HG03196 (cell line): ENCODE data around the gene PPFIA1.
"Not testable (repeated sequence)": the region's sequence is repeated elsewhere in the genome, so short reads cannot be mapped to it uniquely, and the experiment has no call there.

ENCODE experiments used
- ATAC-seq: cut with Tn5 transposase; IDR thresholded peaks from one replicate; pipeline ENCODE4 v1.9.1; 2021; ENCODE audit not compliant: unreplicated experiment

Gene PPFIA1

DNA sequence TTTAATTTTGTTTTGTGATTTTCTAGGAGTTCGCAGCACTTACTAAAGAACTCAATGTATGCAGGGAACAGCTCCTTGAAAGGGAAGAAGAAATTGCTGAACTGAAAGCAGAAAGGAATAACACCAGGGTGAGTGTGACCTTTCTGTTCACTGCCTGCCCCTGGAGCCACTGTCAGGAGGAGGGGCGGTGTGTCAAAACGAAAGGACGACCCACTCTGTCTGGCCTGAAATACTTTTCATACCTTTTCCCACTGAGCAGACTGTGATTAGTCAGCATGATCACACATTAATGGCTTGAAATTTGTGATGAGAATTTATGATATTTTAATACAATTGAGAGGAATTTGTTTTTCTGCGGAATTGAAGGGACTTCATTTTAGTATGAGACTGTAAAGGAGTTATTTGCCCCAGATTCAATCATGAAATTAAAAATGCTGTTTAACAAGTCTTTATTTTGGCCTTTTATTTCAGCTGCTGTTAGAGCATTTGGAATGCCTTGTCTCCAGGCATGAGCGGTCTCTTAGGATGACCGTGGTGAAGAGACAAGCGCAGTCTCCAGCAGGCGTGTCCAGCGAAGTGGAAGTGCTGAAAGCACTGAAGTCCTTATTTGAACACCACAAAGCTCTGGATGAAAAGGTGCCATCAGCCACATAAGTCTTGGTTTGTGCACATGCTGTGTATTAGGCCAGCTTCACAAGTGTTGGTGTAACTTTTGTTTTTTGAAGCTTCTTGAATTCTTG, 54.1 kb downstream of the PPFIA1 start:
- ATAC-seq, result no peak

DNA sequence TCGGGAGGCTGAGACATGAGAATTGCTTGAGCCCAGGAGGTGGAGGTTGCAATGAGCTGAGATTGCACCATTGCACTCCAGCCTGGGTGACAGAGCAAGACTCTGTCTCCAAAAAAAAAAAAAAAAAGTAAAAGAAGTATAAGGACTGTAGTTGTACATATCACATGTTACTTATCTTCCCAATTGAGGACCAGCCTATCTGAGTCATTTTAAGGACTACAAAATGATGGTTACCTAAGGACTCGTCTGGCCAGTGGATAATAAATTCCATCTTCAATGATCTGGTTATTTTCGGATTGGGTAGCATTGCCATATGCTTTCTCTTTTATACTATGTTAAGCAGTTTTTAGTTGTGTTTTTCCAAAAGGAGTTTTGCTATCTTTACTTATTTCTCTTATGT, 55.3 kb downstream of the PPFIA1 start:
- ATAC-seq, result no peak

DNA sequence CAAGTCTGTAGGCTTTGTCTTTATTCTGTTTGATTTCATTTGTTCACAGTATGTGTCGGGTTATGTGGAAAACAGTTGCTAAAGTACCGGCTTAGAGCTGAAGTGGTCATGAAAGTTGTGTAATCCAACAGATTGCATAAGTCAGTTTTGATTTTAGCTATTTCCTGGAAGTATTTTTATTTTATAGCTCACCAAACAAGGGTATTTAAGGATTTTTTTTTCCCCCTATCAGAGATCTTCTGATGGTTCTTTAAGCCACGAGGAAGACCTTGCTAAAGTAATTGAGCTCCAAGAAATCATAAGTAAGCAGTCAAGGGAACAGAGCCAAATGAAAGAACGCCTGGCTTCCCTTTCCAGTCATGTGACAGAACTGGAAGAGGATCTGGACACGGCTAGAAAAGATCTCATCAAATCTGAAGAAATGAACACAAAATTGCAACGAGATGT, 55.9 kb downstream of the PPFIA1 start:
- ATAC-seq, result no peak

DNA sequence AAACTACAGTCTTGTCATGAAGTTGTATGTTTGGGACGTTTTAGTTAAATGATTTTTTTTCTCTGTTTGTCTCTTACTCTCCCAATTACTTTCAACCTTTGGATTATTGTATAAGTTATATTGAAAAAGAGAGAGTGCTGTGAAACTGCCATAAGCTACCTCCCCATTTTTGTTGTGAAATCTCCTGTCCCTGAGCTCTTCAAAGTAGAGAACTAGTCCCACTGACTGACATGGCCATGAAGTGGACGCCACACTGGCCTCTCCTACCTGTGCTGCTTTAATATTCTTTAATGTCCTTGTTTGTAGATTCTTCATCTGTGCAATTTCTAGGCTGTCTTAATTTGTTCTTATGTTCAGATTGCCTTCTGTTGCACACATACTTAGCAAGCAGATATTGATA, 56.3 kb downstream of the PPFIA1 start:
- no peak for ATAC-seq

DNA sequence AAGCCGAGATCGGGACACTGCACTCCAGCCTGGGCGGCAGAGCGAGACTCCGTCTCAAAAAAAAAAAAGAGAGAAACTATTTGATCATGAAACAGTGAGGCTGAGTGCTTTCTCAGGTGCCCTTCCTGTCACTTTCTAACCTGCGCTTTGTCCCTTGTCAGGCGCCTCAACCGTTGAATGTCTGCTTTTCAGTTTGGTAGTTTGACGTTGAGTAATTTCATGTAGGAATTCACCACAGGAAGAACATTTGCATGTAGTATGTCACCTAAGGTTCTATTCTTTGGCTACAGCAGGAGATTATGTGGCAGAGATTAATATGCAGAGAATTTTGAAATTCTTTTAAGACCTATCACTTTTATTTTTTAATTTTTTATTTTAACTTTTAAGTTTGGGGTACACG, 57.2 kb downstream of the PPFIA1 start:
- ATAC-seq, result no peak

DNA sequence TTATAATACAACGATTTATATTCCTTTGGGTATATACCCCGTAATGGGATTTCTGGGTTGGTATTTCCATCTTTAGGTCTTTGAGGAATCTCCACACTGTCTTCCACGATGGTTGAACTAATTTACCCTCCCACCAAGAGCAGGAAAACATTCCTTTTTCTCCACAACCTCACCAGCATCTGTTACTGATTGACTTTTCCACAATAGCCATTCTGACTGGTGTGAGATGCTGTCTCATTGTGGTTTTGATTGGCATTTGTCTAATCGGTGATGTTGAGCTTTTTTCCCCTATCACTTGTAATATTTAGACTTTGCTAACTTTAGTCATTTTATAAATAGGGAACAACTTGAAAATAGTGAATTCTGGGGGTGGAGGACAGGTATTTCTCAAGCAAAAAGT, 58.1 kb downstream of the PPFIA1 start:
- no peak for ATAC-seq

DNA sequence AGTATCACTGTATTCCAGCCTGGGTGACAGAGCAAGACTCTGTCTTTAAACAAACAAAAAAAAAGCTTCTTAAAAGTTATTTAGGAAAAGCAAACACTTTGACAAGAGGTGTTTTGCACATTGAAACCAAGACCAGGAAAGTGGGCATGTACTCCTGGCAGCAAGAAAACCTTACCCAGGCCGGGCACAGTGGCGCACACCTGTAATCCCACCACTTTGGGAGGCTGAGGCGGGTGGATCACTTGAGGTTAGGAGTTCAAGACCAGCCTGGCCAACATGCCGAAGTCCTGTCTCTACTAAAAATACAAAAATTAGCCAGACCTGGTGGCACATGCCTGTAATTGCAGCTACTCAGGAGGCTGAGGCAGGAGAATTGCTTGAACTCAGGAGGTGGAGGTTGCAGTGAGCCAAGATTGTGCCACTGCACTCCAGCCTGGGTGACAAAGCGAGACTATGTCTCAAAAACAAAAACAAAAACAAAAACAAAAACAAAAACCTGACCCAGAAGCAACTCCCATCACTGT, 60.9 kb downstream of the PPFIA1 start:
- not testable (repeated sequence) for ATAC-seq

DNA sequence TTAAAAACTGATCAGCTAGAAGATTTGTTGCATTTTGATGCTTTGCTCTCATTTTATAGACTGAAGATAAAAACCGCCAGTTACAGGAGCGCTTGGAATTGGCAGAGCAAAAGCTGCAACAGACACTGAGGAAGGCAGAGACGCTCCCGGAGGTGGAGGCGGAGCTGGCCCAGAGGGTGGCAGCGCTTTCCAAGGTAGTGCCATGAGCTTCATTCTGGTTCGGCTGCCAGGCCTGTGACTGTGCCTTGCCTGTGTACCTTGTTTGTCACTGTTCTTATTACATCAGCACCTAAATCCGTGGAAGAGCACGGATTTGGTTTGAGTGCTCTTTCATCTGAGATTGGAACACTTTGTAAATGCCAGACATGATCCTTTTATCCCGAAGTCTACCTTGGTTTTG, 61.4 kb downstream of the PPFIA1 start:
- ATAC-seq, result no peak

DNA sequence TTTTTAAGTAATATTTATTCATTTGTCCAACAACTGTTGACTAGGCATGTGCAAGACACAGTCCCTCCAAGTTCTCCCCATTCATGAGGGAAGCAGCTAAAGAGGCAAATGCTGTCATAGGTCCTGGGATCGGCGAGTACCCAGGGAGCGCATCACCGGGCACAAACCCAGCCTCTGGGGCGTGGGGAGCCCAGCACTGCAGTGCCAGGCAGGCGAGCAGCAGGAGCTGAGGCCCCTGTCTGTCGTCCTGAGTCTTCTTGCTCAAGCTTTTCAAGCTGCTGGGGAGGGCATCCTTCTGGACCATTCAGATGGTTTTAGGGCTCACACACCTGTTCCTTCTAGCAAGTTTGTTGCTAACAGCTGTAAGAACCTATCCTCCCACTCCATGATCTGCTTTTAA, 62.1 kb downstream of the PPFIA1 start:
- no peak for ATAC-seq

DNA sequence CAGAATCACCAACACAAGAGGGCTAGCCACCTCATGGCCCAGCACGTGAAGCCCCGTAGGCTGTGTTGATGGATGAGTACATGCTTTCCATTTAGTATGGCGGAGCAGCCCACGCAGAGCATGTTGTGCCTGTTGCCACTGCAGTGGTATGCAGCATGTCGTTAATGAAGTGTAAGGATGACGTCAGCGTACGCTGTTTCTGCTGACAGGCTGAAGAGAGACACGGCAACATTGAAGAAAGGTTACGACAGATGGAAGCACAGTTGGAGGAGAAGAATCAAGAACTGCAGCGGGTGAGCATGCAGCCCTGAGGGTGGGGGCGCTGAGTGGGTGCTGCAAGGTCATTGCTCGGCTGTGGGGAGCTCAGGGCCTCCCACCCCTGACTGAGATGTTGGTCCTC, 62.8 kb downstream of the PPFIA1 start:
- ATAC-seq, result no peak

DNA sequence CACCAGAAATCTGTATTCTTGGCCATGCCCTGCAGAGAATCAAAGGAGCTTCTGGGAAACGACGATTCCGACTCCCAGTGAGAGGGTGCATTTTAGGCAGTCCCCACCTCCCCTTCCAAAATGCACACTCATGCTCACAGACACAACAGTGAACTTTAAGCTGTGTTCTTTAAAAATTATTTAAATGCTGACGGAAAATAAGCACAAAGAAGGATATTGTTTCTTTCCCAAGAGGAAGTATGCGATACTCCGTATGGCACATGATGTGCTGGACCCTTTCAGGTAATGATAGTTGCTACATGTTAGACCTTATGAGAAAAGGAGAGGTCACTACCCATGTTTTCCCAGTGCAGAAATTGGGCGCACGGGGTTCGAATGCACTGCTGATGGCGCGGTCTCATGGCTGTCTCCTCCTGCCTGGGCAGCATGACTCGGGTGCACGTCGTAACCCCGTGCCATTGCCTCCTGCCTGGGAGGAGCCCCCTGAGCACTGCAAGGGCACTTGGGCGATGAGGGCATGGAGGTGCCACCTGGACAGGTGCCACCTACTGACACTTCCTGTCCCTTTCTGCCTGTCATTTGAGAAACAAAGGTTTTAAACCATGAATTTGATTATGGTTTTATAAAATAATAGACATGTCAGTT, 64.0 kb downstream of the PPFIA1 start:
- no peak for ATAC-seq

DNA sequence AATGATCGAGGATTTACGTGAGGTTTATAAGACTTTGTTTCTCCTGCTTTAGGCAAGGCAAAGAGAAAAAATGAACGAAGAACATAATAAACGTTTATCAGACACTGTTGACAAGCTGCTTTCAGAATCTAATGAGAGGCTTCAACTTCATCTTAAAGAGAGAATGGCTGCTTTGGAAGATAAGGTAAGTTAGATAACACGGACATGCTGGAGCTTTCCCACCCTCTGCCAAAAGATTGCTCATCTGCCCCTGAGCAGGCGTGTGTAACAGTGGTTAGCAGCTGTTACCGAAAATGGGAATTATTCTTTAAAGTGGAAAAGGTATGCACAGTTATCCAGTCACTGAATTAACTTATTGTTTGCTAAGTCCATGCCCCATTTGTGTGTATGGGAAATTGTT, 65.0 kb downstream of the PPFIA1 start:
- ATAC-seq, result no peak

DNA sequence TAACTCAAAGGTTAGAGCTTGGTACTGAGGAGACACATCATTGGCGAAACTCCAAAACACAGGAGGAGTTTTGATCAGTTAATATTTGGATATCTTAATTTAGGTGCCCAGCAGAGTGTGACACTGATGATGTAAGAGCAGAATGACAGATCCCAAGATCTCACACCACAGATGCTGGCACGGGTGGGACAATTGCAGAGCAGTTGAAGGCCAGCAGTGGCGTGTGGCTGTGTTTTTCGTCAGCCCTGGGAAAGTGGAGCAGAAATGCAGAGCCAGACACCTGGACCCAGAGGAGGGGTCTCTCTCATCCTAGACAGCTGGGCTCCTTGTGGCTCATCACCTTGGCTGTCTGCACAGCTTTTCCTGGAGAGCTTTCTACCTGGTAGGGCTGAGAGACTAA, 68.1 kb downstream of the PPFIA1 start:
- ATAC-seq, result no peak

DNA sequence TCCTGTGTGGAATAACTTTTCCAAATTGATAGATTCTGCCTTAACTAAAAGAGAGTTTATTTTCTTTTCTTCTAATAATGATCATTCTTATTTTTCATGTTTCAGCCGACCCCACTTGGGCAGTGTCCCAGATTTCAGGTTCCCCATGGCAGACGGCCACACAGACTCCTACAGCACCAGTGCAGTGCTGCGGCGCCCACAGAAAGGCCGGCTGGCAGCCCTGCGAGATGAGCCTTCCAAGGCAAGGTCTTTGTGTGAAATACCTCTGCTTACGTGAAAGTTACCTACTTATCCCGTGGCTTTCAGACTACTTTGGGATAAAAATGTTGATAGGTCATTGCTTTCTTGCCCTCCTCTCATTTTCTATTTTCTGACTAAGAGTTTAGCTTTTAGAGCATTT, 68.6 kb downstream of the PPFIA1 start:
- no peak for ATAC-seq

DNA sequence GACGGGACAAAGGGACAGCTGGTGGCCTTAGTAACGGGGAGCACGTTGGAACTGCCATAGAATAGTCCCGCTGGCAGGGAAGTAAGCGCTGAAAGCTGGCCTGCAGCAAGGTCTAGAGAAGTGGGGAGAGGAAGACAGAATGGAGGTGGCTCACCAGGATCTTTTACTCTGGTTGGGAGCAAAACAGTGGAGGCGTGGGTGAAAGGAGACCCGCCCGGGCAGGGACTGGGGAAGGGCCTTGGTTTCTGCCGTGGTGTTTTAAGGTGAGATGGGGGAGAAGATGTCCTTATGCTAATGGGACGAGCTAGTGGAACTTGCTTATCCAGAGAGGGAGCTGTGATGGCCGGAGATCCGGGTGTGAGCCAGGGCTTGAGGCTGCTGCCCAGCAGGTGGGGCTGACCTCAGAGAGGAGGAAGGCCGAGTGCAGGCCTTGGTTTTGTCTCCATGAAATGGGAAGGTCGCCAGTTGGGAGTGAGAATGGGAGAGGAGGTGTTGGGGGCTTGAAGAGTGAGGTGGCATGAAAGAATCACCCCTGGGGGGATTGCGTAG, 71.5 kb downstream of the PPFIA1 start:
- no peak for ATAC-seq

DNA sequence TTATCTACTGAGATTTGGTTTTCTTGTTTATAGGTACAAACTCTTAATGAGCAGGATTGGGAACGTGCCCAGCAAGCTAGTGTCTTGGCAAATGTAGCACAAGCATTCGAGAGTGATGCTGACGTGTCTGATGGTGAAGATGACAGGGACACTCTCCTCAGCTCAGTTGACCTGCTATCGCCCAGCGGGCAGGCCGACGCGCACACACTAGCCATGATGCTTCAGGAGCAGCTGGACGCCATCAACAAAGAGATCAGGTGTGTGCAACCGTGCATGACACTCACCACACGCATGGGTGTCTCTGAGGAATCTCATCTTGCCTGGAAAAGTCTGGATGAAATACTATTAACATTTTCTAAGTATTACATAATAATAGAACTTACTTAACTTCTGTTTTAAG, 73.1 kb downstream of the PPFIA1 start:
- no peak for ATAC-seq

DNA sequence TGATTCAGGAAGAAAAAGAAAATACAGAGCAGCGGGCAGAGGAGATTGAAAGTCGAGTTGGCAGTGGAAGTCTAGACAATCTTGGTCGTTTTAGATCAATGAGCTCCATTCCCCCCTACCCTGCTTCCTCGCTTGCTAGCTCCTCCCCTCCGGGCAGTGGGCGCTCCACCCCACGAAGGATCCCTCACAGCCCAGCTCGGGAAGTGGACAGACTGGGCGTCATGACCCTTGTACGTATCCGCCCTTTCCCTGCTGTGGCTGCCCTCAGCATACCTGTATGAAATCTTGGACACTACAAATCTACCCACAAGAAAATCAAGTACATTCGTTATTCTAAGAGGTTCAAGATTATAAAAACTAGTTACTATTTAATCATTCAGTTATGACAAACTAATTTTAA, 77.7 kb downstream of the PPFIA1 start:
- no peak for ATAC-seq

DNA sequence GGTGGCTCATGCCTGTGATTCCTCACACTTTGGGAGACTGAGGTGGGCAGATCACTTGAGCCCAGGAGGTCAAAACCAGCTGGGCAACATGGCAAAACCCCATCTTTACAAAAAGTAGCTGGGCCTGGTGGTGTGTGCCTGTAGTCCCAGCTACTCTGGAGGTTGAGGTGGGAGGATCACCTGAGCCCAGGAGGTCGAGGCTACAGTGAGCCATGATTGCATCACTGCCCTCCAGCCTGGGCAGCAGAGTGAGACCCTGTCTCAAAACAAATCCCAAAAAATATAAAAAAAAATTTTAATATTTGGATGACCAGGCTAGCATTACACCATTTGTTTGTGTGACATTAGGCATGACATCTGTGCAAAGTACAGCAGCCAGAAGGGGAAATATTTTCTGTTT, 78.1 kb downstream of the PPFIA1 start:
- ATAC-seq, result no peak

DNA sequence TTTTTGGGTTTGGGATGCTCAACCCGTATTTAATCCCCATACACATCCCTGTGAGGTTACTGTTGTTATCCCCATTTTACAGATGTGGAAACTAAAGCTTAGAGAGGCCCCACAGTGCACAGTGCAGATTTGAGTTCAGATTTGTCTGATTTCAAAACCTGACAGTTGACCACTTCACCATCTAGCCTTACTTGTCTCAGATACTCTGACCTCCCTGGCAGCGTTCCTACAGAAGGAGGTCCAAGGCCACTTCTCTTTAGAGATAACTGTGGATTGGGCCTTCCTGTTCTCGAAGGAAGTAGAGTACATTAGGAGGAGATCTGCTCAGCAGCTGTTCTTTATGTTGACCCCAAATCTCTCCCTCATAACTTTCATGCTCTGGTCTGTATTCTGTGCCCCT, 81.2 kb downstream of the PPFIA1 start:
- ATAC-seq, result no peak

DNA sequence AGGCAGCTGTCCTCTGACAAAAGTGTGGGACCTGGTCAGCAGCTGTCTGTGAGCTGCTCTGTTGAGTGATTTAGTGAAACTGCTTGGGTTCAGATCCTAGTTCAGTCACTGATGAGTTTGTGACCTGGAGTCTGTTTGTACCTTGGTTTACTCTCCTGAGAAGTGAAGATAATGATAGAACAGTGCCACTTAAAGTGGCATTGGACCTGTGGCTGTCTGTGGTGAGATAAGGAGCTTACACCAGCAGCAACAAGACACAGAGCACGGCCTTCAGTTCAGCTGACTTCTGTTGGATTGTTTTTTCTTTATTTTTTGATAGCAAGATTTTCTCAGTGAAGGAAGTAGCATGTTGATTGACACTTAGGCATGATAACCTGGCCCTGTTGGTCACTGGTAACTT, 81.6 kb downstream of the PPFIA1 start:
- no peak for ATAC-seq

DNA sequence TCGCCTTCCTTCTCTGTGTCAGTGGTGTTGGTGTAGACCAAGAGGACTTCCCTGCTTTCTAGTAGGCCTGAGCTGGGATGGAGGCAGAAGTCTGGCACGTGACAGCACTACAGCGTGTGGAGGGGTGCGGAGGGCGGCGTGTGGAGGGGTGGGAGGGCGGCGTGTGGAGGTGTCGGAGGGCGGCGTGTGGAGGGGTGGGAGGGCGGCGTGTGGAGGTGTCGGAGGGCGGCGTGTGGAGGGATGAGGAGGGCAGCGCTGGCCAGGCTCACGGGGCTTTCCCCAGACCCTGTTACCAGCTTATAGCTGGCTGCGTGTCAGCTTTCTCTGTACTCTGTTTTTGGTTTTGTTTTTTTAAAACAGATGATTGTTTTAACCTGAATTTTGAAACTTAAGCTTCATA, 82.1 kb downstream of the PPFIA1 start:
- ATAC-seq, result no peak

DNA sequence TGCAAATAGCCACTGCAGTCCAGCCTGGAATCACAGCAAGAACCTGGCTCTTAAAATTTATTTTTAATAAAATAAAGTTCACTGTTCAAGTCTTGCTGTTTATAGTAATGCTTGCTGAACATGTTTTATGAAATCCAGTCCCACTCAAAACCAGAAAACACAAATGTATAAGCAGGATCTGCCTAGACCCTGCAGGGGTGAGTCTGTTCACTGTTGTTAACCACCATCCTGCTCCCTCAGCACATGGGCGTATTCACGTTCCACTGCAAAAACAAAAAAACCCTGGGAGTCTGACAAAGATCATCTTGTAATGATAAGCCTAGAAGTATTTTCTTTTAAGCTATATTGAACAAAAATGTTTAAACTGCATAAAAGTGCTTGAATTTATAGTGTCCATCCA, 82.8 kb downstream of the PPFIA1 start:
- ATAC-seq, result no peak
